Stimulated activated CD8-positive, alpha-beta memory T cell treated with anti-CD3 and anti-CD28 coated beads, Interleukin-12 subunit alpha, Interleukin-12 subunit beta, amount 100 ng/mL, for 24 hours (primary cell): ENCODE results near the gene TIMM13.
"Not testable (repeated sequence)": the region's sequence is repeated elsewhere in the genome, so short reads cannot be mapped to it uniquely, and the experiment has no call there.

Experiments used
- DNase-seq: peaks from one replicate; pipeline ENCODE4 v3.0.0-alpha.2; 2020; ENCODE audit errors: extremely low read depth

TIMM13 gene

DNA sequence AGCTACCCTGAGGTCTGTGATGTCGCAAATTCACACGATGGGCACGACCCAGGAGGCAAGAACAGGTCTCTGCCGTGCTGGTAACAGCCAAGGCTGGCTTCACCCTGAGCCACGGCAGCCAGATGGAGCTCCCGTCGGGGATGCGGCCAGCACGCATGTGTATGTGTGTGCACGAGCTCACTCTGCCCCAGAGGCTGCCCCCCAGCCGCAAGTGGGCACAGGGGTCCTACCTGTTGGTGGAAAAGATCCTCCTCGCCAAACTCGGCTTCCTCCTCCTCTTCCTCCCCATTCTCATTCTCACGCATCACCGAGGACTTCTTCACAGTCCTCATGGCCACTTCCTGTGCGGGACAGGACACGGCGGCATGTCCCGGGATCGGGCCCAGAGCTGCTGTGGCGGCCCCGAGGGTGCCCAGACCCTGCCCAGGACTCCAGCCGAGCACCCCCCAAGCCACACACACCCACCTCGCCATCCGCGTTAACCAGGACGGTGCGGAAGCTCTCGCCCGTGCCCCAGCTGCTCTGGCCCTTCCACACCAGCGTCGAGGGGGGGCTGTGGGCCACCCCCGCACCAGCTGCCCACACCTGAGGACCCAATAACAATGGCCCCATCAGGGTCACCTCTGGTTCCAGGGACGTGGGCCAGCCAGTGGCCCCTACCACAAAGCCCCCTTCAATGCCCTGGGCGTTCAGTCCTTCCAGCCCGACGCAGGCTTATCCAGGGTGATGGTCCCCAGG, 4.1 kb upstream of the TIMM13 start:
- no peak for DNase-seq

- DNase-seq = no peak
Observed at GRCh38 chr19:2429917-2430535, 2.6 kb upstream of the TIMM13 start.

DNA sequence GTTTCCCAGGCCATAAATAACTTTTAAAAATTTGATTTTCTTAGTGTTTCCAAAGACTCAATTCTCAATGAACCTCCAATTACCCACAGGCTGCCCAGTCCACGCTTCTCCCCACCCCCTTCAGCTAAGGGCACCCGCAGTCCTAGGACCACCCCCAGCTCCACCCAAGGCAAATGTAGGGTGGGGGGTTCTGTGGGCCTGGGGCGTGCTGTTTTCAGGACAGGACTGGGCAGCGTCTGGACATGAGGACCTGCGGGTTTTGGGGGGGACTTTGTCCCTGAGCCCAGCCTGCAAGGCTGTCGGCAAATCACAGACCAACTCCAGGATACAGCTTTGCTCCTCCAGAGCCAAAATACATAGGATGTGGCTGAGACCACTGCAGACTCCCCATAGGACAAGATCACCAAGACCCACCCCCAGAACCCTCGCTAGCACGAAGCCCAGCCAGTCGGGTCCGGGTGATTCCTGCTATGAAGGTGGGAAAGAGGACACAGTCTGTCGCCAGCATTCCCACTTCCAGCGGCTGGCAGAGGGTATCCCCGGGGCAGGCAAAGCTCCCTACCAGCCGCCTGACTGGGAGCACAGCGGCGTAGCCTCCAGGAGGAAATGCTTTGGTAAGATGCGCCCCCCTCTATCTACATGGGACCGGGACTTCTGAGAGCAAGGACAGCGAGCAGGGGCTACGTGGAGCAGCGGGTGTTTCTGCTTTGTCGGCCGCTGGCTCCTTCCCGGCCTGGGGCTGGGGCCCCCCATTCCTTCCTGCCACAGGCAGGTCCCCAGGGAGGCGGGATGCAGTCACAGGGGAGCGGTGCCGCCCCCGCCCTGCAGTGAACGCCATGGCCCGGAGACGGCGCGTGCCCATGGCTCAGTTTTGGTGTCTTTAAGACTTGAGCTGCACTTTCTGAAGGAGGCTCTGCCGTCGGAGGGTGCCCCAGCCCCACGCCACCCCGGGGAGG, 1.6 kb upstream of the TIMM13 start:
- DNase-seq = no peak

GRCh38 chr19:2428321-2428690, 920 bp upstream of the TIMM13 start:
- no peak for DNase-seq

DNA sequence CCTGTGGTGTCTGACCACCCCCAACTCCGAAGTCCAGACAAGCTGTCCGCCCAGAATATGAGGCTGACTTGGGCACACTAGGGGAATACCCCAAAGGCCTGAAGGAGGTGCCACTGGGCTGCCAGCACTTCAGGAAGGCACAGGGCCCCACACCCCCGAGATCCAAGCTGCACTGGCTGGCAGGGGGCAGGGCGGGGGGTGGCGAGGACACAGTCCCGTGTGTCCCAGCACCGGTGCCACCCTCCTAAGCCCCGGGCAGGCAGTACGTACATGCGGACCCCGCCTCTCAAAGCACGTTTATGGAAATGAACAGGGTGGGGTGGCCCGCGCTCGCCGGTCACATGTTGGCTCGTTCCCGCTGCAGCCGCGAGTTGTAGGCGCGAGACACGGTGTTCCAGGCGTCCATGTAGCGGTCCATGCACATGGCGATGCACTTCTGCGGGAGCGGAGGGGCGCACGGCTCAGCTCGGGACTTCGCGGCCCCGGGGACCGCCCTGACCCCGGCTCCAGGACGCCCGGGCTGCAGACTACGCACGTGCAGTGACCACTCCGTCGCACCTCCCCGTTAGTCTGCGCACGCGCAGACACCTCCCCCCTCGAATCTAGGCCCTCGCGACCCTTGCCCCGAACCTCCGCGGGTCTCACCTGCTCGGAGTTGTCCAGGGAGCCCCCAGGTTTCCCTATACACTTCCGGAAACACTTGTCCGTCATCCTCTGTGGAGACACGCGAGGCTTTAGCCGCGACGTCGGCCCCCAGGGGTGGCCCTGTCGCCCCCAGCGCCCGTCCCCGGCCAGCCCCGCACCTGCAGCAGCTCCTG, 566 bp downstream of the TIMM13 start:
- DNase-seq = no peak

- no peak for DNase-seq
Observed at GRCh38 chr19:2425622-2426581, 1.5 kb downstream of the TIMM13 start.

- DNase-seq = no peak
Observed at GRCh38 chr19:2424686-2425621, 2.4 kb downstream of the TIMM13 start.

- no peak for DNase-seq
Observed at GRCh38 chr19:2423915-2424685, 3.3 kb downstream of the TIMM13 start.

- DNase-seq = no peak
Observed at GRCh38 chr19:2423071-2423914, 4.1 kb downstream of the TIMM13 start.

GRCh38 chr19:2421581-2422306, 5.6 kb downstream of the TIMM13 start:
- DNase-seq = no peak

DNA sequence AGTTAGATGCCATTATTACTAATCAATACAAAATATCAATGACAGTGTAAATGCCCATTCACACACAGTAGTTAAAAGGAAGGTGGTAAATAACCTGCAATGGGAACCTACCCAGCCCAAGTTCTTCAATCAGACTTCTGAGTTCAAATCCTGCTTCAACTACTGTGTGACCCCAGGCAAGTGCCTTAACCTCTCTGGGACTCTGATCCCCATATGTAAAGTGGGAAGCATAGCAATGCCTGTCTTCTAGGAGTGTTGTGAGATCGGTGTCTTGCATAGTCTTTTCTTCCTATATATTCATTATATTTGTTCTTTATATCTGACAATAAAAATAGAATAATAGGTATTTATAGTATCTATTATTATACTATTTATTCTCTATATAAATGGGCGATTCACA, 6.9 kb downstream of the TIMM13 start:
- DNase-seq = no peak

DNA sequence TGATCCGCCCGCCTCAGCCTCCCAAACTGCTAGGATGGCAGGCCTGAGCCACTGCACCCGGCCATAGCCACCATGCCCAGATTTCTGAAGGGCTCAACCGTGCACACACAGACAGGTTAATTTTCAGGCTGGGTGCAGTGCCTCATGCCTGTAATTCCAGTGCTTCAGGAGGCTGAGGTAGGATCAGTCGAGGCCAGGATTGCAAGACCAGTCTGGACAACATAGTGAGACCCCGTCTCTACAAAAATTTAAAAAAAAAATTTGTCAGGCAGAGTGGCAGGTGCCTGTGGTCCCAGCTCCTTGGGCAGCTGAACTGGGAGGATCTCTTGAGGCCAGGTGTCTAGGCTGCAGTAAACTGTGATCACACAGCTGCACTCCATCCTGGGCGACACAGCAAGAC, 7.6 kb downstream of the TIMM13 start:
- DNase-seq = no peak

DNA sequence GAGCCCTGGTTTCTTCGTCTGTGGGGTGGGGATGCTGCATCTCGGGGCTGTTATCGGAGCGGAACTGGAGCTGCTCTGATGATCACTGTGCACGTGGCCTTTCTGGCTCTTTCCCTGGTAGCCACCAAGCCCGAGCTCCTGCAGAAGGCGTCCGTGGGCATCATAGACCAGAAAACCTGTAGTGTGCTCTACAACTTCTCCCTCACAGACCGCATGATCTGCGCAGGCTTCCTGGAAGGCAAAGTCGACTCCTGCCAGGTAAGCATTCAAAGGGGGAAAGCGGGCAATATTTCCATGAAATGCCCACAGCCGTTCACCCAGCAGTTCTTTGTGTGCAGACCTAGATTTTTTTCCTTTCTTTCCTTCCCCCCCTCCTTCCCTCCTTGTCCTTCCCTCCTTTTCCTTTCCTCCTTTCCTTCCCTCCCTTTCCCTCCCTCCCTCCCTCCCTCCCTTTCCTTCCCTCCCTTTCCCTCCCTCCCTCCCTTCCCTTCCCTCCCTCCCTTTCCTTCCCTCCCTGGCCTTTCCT, 9.4 kb downstream of the TIMM13 start:
- no peak for DNase-seq

DNA sequence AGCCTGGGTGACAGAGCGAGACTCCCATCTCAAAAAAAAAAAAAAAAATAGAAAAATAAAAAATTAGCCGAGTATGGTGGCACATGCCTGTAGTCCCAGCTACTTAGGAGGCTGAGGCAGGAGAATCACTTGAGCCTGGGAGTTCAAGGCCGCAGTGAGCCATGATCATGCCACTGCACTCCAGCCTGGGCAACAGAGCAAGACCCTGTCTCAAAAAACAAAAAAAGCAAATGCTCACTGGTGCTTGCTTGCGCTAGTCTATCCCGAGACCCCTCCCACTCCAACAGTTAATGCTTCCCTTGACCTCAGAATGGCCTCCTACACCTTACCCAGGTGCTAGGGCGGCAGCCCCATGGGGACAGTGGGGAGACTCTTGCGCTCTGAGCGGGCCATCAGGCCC, 9.9 kb downstream of the TIMM13 start:
- DNase-seq = not testable (repeated sequence)

DNA sequence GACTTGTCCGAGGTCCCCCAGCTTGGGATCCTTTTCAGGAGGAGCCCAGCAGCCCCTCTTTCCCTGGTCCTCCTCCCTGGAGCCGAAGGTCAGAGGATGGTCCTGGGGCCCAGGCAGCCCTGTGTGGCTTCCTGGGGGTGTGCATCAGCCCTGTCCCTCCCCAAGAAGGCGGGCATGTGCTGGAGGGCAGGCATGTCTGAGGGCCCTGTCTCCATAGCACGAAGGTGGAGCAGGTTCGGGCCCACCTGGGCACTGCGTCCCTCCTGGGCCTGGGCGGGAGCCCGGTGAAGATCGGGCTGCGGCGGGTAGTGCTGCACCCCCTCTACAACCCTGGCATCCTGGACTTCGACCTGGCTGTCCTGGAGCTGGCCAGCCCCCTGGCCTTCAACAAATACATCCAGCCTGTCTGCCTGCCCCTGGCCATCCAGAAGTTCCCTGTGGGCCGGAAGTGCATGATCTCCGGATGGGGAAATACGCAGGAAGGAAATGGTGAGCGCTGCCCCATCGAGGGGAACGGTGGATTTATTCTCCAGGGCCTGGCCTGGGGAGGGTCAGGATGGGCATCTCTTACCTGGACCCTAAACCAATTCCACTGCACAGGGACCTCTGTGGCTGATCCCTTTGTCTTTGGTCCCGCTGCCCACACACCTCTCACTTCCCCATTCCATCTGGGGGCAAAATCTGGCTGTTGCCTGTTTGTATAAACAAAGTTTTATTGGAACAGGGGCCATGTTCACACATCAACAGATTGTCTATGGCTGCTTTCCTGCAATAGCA, 10.9 kb downstream of the TIMM13 start:
- no peak for DNase-seq

DNA sequence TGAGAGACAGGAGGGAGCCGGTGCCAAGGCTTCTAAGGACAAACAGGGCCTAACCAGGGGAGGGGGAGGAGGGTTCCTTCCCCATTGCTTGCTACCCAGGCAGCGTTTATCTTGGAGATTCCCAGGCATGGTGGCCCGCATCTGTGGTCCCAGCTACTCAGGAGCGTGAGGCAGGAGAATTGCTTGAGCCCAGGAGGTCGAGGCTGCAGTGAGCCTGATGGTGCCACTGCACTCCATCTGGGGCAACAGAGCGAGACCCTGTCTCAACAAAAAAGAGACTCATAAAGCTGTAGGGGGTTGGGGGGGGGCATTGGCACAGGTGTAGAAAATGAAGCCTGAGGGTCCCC, 11.4 kb downstream of the TIMM13 start:
- no peak for DNase-seq
